Measurements from ENCODE around the gene BRCA1. TPM values are rescaled to one million over a fixed set of nuclear protein-coding genes. Genes with fewer than 3 reads are reported as not detected.

Gene BRCA1
- polyA plus RNA-seq, 1 donor from 2014 or later = 1.0 TPM

DNA sequence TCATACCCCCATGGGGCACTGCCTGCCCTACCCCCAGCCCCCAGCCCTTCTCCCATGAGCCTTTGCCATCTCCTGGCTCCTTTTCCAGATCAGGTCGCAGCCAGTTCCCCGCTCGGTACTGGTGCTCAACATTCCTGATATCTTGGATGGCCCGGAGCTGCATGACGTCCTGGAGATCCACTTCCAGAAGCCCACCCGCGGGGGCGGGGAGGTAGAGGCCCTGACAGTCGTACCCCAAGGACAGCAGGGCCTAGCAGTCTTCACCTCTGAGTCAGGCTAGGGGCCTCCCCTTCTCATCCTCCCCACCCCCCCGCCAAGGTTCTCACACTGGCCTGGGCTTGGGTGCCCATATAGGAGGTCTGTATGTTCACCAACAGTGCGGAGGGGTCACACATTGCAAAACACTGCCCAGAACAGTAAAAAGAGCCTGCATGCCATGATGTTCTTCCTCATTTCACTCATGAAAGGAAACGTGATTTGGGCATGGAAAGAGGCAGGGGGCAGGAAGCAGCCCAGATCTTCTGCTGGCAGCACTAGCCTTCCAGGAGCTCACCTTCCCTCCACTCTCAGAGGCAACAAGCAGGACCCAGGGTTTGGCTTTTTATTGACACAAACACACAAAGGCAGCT, 111.0 kb downstream of the BRCA1 start:
- H3K9me2 ChIP-seq (ENCODE audit: insufficient read depth, low read length) = no peaks in the 10 kb centered on the region
- TF ChIP-seq CTCF (IDR thresholded peaks at IDR 0.05; ENCODE audit: poor library complexity, severe bottlenecking) (no peak), MXI1 (conservative IDR thresholded peaks at IDR 0.05; ENCODE audit: poor library complexity, severe bottlenecking) (no peak), POLR2AphosphoS5 (IDR thresholded peaks at IDR 0.05) (no peak), TAF1 (IDR thresholded peaks at IDR 0.05; ENCODE audit: low read depth) (no peak)
- no peak overlapping the region for H3K4me2 ChIP-seq (ENCODE audit: low read length)
- no peak overlapping the region for H3K9ac ChIP-seq (ENCODE audit: low read length)
- H3K4me3 ChIP-seq (ENCODE audit: low read length) = no peak overlapping the region
- H3K36me3 ChIP-seq (ENCODE audit: insufficient read depth, low read length) = no peaks in the 10 kb centered on the region
- no peaks in the 10 kb centered on the region for H4K20me1 ChIP-seq (ENCODE audit: insufficient read depth)
- H3F3A ChIP-seq (ENCODE audit: insufficient read depth, low read length, poor library complexity, severe bottlenecking) = peaks cover 2% of the 10 kb centered on the region
- H3K79me2 ChIP-seq (replicated peaks; ENCODE audit: insufficient read depth, low read length) = peaks cover 27% of the 10 kb centered on the region
- H3K9me3 ChIP-seq (ENCODE audit: low read length) = no peaks in the 10 kb centered on the region
- H3K27me3 ChIP-seq (ENCODE audit: insufficient read depth, low read depth, low read length) = no peaks in the 10 kb centered on the region
- H3K27ac ChIP-seq (ENCODE audit: low read length) = no peak overlapping the region
- no peak overlapping the region for H2AFZ ChIP-seq (ENCODE audit: low read depth, low read length)

GRCh38 chr17:43013296-43013695, 111.9 kb downstream of the BRCA1 start:
- peaks cover 19% of the 10 kb centered on the region for H3K79me2 ChIP-seq (replicated peaks; ENCODE audit: insufficient read depth, low read length)
- peaks cover 2% of the 10 kb centered on the region for H3F3A ChIP-seq (ENCODE audit: insufficient read depth, low read length, poor library complexity, severe bottlenecking)
- no peaks in the 10 kb centered on the region for H3K9me3 ChIP-seq (ENCODE audit: low read length)
- H2AFZ ChIP-seq (ENCODE audit: low read depth, low read length) = no peak overlapping the region
- no peak overlapping the region for H3K4me3 ChIP-seq (ENCODE audit: low read length)
- no peaks in the 10 kb centered on the region for H4K20me1 ChIP-seq (ENCODE audit: insufficient read depth)
- H3K9me2 ChIP-seq (ENCODE audit: insufficient read depth, low read length) = no peaks in the 10 kb centered on the region
- no peaks in the 10 kb centered on the region for H3K27me3 ChIP-seq (ENCODE audit: insufficient read depth, low read depth, low read length)
- no peak overlapping the region for H3K4me2 ChIP-seq (ENCODE audit: low read length)
- no peak overlapping the region for H3K27ac ChIP-seq (ENCODE audit: low read length)
- H3K36me3 ChIP-seq (ENCODE audit: insufficient read depth, low read length) = no peaks in the 10 kb centered on the region
- no peak overlapping the region for H3K9ac ChIP-seq (ENCODE audit: low read length)
- TF ChIP-seq POLR2AphosphoS5 (IDR thresholded peaks at IDR 0.05) = peak; percentile 2
- TF ChIP-seq TAF1 (IDR thresholded peaks at IDR 0.05; ENCODE audit: low read depth) = no peak

DNA sequence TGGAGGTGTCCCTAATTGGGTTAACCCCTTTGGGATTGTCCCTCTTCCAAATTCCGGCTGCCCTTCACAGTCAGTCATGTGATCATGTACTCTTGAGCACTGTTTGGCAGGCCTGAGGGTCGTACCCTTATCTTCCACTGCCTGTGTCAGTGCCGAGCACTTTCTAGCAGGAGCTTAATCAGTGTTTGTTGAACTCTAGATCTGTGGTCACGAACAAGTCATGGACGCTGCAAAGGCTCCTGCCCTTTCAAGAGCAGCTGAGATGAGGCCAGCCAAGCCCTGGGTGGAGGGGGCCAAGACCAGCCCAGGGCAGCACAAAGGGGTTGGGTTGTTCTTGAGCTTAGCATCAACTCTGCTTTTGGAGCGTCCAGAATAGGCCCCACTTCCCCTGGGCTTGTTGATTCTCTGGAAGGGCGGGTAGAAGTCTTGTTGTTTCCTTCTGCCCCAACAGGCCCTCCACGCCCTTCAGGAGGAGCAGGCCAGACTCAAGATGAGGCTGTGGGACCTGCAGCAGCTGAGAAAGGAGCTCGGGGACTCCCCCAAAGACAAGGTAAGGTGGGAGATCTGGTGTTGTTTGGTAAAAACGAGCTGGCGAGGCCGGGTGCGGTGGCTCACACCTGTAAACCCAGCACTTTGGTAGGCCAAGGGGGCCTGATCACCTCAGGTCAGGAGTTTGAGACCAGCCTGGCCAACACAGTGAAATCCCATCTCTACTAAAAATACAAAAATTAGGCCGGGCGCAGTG, 113.3 kb downstream of the BRCA1 start:
- Histone ChIP-seq H3K9me3 (ENCODE audit: low read length) (no peaks in the 10 kb centered on the region), H3K9me2 (ENCODE audit: insufficient read depth, low read length) (no peaks in the 10 kb centered on the region), H3K27me3 (ENCODE audit: insufficient read depth, low read depth, low read length) (no peaks in the 10 kb centered on the region), H3K27ac (ENCODE audit: low read length) (no peak overlapping the region), H3K9ac (ENCODE audit: low read length) (no peak overlapping the region), H3K79me2 (replicated peaks; ENCODE audit: insufficient read depth, low read length) (peaks cover 10% of the 10 kb centered on the region), H2AFZ (ENCODE audit: low read depth, low read length) (no peak overlapping the region), H3K4me3 (ENCODE audit: low read length) (no peak overlapping the region), H3K4me2 (ENCODE audit: low read length) (no peak overlapping the region), H3K36me3 (ENCODE audit: insufficient read depth, low read length) (no peaks in the 10 kb centered on the region), H3F3A (ENCODE audit: insufficient read depth, low read length, poor library complexity, severe bottlenecking) (peaks cover 2% of the 10 kb centered on the region), H4K20me1 (ENCODE audit: insufficient read depth) (no peaks in the 10 kb centered on the region)
- TF ChIP-seq POLR2AphosphoS5 (IDR thresholded peaks at IDR 0.05) = peak; percentile 26
- no peak for TF ChIP-seq REST (IDR thresholded peaks at IDR 0.05; ENCODE audit: borderline replicate concordance)

Data from neural cell (in vitro differentiated cells).